Activated B cell treated with CpG ODN at 0.5 μM for 24 hours (primary cell): ENCODE data around the gene AUTS2. TPM values are rescaled to one million over a fixed set of nuclear protein-coding genes. Genes with fewer than 3 reads are reported as not detected.
A peak's percentile ranks its signal among the peaks of the same experiment; 100 is the strongest.

Source experiments
- ATAC-seq: fragments of 200-7000 bp; cut with Tn5 transposase; one replicate; pipeline ENCODE4 v1.10.0; 2021; ENCODE audit warnings: low read depth, mild to moderate bottlenecking, moderate library complexity
- CTCF ChIA-PET: fragments of 350-600 bp; sonication (Branson Sonifier 250); formaldehyde crosslinking; loops from one replicate; lab custom pipeline; 2021; ENCODE audit warnings: antibody characterized with exemption; lab: Charles Lee
- POLR2A ChIA-PET: fragments of 350-600 bp; sonication (Branson Sonifier 250); formaldehyde crosslinking; loops from one replicate; lab custom pipeline; 2021; ENCODE audit warnings: antibody characterized with exemption; lab: Charles Lee
- DNase-seq: peaks from one replicate; pipeline ENCODE4 v3.0.0; 2022
- H3K27ac Mint-ChIP-seq: one replicate; pipeline ENCODE4 v1.8.0; 2020; ENCODE audit warnings: mixed read lengths
- H3K27me3 Mint-ChIP-seq: one replicate; pipeline ENCODE4 v1.8.0; 2021; ENCODE audit warnings: mixed read lengths
- H3K36me3 Mint-ChIP-seq: one replicate; pipeline ENCODE4 v1.8.0; 2021; ENCODE audit warnings: low read depth, mixed read lengths
- H3K4me1 Mint-ChIP-seq: one replicate; pipeline ENCODE4 v1.8.0; 2021; ENCODE audit warnings: mixed read lengths
- H3K4me3 Mint-ChIP-seq: one replicate; pipeline ENCODE4 v1.8.0; 2020; ENCODE audit warnings: mild to moderate bottlenecking, mixed read lengths
- H3K9me3 Mint-ChIP-seq: one replicate; pipeline ENCODE4 v1.8.0; 2020; ENCODE audit warnings: mixed read lengths
- CTCF ChIP-seq: fragments of 200-600 bp; IDR thresholded peaks from one replicate; pipeline ENCODE4 v1.8.0; 2022; ENCODE audit warnings: antibody characterized with exemption, mild to moderate bottlenecking
- intact Hi-C: fragments of 100-400 bp; cut with micrococcal nuclease; formaldehyde crosslinking; loops from one replicate; pipeline ENCODE4 v1.15.1; 2024
- total RNA-seq: library from RNA; stranded (reverse); gene quantifications from 2 replicates; pipeline ENCODE4 v1.2.3, GENCODE V29; 2022

AUTS2 gene
- total RNA-seq, 1 donor from 2014 or later: 15.9 TPM

GRCh38 chr7:69682518-69682917, 84.2 kb downstream of the AUTS2 start:
- peak overlapping the region; percentile 8 for H3K27ac Mint-ChIP-seq
- DNase-seq (no peak), ATAC-seq (no peak)
- ChIA-PET POLR2A (no interaction called here), CTCF (no interaction called here)
- intact Hi-C loops: loop anchor here (2.0 kb wide), 1 partner anchor 18 kb away; no protein-coding TSS in a partner anchor
- no peaks in the 10 kb centered on the region for H3K27me3 Mint-ChIP-seq
- peaks cover 14% of the 10 kb centered on the region for H3K4me1 Mint-ChIP-seq
- H3K4me3 Mint-ChIP-seq: no peak overlapping the region
- TF ChIP-seq CTCF: no peak
- no peaks in the 10 kb centered on the region for H3K9me3 Mint-ChIP-seq
- H3K36me3 Mint-ChIP-seq: no peaks in the 10 kb centered on the region

- intact Hi-C loops: loop anchor here (2.0 kb wide), 1 partner anchor 18 kb away; no protein-coding TSS in a partner anchor
- no peak for DNase-seq
- H3K27me3 Mint-ChIP-seq: no peaks in the 10 kb centered on the region
- no peak for TF ChIP-seq CTCF
- no peaks in the 10 kb centered on the region for H3K9me3 Mint-ChIP-seq
- H3K27ac Mint-ChIP-seq: peak overlapping the region; percentile 8
- ChIA-PET CTCF (no interaction called here), POLR2A (no interaction called here)
- no peak overlapping the region for H3K4me3 Mint-ChIP-seq
- H3K4me1 Mint-ChIP-seq: peaks cover 11% of the 10 kb centered on the region
- peak; percentile 47 for ATAC-seq
- H3K36me3 Mint-ChIP-seq: no peaks in the 10 kb centered on the region
These were observed 84.7 kb downstream of the AUTS2 start for GRCh38 chr7:69683002-69683401.

- H3K27ac Mint-ChIP-seq: no peak overlapping the region
- intact Hi-C loops: no loop called here
- no peak overlapping the region for H3K4me3 Mint-ChIP-seq
- H3K27me3 Mint-ChIP-seq: no peaks in the 10 kb centered on the region
- H3K36me3 Mint-ChIP-seq: no peaks in the 10 kb centered on the region
- ChIA-PET CTCF (no interaction called here), POLR2A (no interaction called here)
- no peak for DNase-seq
- H3K9me3 Mint-ChIP-seq: no peaks in the 10 kb centered on the region
- TF ChIP-seq CTCF: no peak
- no peak for ATAC-seq
- peaks cover 10% of the 10 kb centered on the region for H3K4me1 Mint-ChIP-seq
These were observed 86.4 kb downstream of the AUTS2 start for GRCh38 chr7:69684369-69685292.

GRCh38 chr7:69685293-69685631, 87.0 kb downstream of the AUTS2 start:
- ChIA-PET POLR2A (no interaction called here), CTCF (no interaction called here)
- Mint-ChIP-seq H3K9me3 (no peaks in the 10 kb centered on the region), H3K36me3 (no peaks in the 10 kb centered on the region), H3K4me3 (no peak overlapping the region), H3K27ac (no peak overlapping the region), H3K27me3 (no peaks in the 10 kb centered on the region), H3K4me1 (peaks cover 10% of the 10 kb centered on the region)
- intact Hi-C loops: no loop called here
- ATAC-seq (no peak), DNase-seq (no peak)
- TF ChIP-seq CTCF: no peak

GRCh38 chr7:69686366-69686765, 88.1 kb downstream of the AUTS2 start:
- H3K27me3 Mint-ChIP-seq: no peaks in the 10 kb centered on the region
- ATAC-seq (no peak), DNase-seq (no peak)
- H3K4me1 Mint-ChIP-seq: peaks cover 10% of the 10 kb centered on the region
- ChIA-PET CTCF (no interaction called here), POLR2A (no interaction called here)
- intact Hi-C loops: no loop called here
- H3K27ac Mint-ChIP-seq: no peak overlapping the region
- TF ChIP-seq CTCF: no peak
- H3K9me3 Mint-ChIP-seq: no peaks in the 10 kb centered on the region
- H3K4me3 Mint-ChIP-seq: no peak overlapping the region
- no peaks in the 10 kb centered on the region for H3K36me3 Mint-ChIP-seq
